ENCODE measurements around the gene UCMA.
"Not testable (repeated sequence)": the region's sequence is repeated elsewhere in the genome, so short reads cannot be mapped to it uniquely, and the experiment has no call there.

UCMA gene

GRCh38 chr10:13234172-13234571 lies at the start of gene UCMA:
TSS of gene UCMA (minus strand) at chr10:13234374. CDS start at chr10:13234258, 116 bp downstream.
- DNase-seq, result no peak

DNA sequence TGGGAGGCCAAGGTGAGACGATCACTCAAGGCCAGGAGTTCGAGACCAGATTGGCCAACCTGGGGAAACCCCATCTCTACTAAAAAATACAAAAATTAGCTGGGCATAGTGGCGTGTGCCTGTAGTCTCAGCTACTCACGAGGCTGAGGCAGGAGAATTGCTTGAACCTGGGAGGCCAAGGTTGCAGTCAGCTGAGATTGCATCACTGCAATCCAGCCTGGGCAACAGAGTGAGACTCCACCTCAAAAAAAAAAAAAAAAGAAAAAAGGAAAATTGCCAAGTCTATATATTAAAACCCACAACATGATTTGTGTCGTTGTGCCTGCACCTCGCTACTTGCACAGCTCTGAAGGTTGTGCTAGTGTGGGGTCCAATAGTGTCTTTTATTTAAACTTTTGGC lies 48.2 kb upstream of the UCMA start:
- not testable (repeated sequence) for DNase-seq

- DNase-seq, result no peak
These were observed 42.7 kb upstream of the UCMA start for GRCh38 chr10:13276749-13277365.

- DNase-seq, result not testable (repeated sequence)
These were observed 42.0 kb upstream of the UCMA start for GRCh38 chr10:13276146-13276545.

- DNase-seq, result peak; percentile 21
These were observed 38.0 kb upstream of the UCMA start for GRCh38 chr10:13272164-13272571.

DNA sequence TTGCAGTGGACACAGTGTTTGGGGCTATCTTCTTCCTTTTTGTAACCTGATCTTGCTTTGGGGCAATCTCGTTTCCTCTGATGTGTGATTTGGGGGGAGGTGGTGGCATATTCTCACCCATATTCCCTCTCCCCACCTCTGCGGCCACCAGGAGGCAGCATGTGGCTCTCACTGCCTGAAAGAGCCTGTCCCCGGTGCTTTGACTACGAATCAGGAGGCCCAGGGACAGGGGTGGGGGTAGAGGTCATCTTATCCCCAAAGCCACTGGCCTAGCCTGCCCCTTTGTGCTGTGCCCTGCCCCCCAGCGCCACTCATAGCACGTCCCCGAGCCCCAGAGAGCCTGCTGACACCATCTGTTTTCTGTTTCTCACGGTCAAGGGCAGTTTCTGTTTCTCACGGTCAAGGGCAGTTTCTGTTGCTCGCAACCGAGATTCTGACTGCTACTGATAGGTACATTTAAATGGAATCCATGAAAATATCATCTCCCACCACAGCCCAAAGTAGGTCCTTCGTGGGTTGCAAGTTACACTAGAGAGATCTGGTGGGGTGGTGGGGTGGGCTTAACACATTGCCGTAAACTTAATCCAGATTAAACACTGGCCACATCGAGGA lies 37.5 kb upstream of the UCMA start:
- peak; percentile 37 for DNase-seq

DNA sequence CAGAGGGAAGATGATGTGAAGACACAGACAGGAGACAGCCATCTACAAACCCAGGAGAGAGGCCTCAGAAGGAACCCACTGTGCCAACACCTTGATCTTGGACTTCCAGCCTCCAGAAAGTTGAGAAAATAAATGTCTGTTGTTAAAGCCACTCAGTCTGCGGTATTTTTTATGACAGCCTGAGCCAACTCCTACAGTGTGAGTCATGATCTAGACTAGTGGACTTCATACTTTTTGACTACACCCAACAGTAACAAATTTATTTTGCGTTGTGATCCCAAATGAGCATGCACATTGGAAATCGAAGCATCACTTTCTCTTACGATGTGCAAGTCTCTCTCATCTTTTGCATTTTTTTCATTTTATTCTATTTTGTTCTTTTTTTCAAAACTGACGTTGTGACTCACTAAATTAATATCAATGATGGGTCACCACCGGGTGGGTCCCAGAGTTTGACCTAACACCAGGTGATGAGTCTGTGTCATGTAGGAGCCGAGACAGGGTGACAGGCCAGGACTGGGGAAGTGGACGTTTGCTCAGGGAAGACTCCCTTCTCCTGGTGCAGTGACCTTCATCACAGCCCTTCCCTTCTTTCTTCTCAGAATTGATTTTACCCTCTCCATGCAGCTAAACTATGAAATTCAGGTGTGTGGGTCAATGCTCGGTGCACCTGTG lies 36.8 kb upstream of the UCMA start:
- no peak for DNase-seq

DNA sequence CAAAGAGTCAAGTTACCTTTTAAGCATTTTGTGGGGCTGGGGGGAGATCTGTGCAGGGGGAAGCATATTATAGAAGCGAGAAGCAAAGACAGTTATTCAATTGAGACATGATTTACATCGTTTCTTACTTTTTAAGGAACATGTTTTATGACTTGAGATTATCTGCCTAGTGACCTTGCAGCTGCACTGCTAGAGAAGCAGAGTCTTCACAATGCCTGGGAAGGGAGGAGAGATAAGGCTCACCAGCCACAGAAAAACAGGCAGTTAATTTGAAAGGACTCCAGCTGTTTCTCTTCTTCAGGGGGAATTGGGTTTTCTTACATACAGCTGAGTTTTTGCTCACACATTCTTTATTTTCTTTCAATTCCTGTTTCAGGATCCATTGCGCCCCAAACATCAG lies 34.7 kb upstream of the UCMA start:
- no peak for DNase-seq

GRCh38 chr10:13268310-13268709 lies 34.1 kb upstream of the UCMA start:
- DNase-seq, result no peak

DNA sequence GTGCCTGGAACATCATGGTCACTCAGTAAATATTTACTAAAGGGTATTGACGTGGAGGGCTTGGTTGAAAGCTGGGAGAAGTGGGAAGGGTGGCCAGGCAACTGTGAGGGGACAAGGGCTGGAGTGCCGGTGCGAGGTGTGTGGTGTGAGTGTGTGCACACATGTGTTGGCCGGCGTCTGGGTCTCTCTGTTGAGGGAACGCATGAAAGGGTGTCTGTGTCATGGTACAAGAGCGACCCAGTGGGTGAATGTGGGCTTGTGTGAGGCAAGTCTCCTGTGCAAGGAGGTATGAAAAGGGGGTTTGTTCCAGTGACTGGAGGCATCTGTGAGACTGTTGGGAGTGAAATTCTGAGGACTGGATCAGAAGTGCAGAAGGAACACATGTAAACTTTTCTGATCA lies 29.4 kb upstream of the UCMA start:
- no peak for DNase-seq

GRCh38 chr10:13262433-13262832 lies 28.3 kb upstream of the UCMA start:
- no peak for DNase-seq

DNA sequence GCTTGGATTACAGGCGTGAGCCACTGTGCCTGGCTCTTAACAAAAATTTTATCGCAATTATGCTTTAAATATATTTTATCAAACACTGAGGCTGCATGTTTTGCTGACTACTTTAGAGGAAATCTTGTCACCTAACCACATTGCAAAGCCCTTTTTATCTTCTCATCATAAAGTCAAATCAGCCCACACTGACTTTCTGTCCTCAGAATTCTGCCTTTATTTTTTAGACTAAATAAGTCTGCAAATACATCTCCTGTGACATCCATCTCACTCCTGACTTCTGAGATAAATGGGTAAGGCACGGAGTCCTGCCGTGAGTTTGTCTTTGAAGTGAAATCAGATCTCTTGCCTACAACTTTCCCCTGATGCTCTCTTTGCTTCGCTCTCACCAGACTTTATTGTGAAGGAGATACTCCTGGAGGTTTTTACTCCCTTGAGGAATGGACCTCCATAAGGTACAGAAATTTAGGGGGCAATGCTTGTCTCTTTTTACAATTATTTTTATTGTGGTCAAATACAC lies 23.5 kb upstream of the UCMA start:
- DNase-seq, result no peak

- DNase-seq, result no peak
These were observed 22.5 kb upstream of the UCMA start for GRCh38 chr10:13256627-13257026.

GRCh38 chr10:13253726-13254125 lies 19.6 kb upstream of the UCMA start:
- no peak for DNase-seq

GRCh38 chr10:13247784-13248183 lies 13.6 kb upstream of the UCMA start:
- DNase-seq, result no peak

DNA sequence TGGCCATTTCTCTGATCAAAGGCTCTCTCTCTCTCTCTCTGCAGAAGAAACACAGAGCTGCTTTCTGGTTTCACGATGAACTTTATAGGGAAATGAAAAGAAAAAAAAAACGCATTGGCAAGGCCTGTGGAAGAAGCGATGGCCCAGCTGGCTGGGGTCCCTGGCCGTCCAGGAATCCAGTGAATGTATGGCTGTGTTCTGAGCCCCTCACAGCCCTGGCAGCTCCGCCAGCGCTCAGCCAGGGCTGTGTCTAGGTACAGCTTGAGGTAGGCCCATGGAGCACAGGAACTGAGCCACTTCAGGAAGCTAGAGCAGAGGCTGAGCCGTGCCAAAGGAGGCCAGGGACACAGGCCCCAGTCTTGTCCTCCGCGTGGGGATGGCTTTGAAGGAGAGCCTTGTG lies 13.1 kb upstream of the UCMA start:
- DNase-seq, result no peak

- not testable (repeated sequence) for DNase-seq
These were observed 8.1 kb upstream of the UCMA start for GRCh38 chr10:13242260-13242659.

GRCh38 chr10:13241613-13242012 lies 7.4 kb upstream of the UCMA start:
- no peak for DNase-seq

DNA sequence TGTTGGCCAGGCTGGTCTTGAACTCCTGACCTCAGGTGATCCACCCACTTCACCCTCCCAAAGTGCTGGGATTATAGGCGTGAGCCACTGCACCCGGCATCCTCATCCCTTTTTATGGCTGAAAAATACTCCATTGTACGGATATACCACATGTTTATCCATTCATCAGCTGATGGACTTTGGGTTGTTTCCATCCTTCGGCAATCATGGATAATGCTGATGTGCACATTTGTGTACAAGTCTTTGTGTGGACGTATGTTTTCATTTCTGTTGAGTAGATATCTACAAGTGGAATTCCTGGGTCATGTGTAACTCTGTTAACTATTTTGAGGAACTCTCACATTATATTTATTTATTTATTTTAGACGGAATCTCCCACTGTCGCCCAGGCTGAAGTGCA lies 5.7 kb upstream of the UCMA start:
- DNase-seq, result no peak

GRCh38 chr10:13238271-13239077 lies 4.3 kb upstream of the UCMA start:
- DNase-seq, result no peak

DNA sequence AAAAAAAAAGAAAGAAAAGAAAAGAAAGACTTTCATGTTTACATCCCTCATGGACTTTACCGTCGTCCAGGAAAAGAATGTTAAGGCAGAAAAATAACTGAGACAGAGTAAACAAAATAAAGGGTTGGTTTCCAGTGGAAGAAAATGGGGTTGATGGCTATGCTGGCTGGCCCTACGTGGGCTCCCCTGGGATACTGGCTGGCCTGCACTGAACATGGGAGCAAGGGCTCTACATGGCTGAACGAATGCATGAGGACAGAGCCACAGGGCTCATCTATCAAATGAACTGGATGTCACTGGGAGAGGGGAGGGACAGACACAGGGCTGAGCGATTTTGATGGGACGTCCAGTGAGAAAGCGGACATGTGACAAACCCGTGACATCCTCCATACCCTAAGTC lies 2.5 kb upstream of the UCMA start:
- no peak for DNase-seq

DNA sequence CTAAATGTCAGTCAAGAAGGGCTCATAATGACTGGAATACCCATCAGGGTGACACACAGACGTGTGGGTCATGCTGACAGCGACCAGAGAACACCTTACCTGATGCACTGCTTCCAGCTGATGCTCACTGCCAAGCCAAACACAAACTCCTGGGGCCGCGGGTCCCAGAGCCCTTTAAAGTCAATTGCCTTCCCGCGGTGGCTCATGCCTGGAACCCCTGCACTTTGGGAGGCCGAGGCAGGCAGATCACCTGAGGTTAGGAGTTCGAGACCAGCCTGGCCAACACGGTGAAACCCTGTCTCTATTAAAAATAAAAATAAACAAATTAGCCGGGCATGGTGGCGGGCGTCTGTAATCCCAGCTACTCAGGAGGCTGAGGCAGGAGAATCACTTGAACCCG lies 562 bp upstream of the UCMA start:
- DNase-seq, result not testable (repeated sequence)

DNA sequence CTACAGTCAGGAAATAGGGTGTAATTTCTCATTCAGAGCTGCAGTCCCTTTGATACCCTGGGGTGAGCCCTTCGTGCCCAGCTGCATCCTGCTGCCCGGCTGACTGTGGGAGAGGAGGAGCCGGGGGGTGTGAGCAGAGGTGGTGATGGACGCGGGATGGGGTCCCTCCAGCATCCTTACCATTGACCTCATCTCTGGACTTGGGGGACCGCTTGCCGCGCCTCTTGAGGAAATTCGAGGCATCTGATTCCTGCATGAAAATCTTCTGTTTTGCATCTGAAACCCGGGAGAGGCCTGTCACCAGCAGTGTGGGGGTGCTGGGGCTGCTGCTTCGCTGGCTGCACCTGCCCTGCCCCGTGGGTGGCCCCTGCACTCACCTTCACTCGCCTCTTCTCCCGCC lies 816 bp downstream of the UCMA start:
- no peak for DNase-seq

All from SHP77 treated with DMSO at 0.1 percent for 48 hours (cell line).